Measurements from ENCODE around the gene BRMS1L.

DNA sequence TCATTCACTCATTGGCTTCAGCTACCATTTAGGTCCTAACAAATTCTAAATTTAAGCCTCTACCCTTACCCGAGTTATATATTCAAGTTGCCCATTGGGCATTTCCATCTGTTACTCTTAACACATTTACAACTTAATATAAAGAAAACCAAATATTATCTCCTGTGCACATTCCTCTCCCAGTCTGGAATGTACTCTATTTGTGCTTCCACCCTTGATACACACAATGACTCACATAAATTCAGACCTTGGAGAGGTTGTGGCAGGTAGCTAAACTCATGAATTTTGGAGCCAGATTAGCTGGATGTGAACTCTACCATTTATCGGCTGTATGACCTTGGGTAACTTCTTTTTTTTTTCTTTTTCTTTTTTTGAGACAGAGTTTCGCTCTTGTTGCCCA lies 51.1 kb downstream of the BRMS1L start:
- TF ChIP-seq, protein P1, sequence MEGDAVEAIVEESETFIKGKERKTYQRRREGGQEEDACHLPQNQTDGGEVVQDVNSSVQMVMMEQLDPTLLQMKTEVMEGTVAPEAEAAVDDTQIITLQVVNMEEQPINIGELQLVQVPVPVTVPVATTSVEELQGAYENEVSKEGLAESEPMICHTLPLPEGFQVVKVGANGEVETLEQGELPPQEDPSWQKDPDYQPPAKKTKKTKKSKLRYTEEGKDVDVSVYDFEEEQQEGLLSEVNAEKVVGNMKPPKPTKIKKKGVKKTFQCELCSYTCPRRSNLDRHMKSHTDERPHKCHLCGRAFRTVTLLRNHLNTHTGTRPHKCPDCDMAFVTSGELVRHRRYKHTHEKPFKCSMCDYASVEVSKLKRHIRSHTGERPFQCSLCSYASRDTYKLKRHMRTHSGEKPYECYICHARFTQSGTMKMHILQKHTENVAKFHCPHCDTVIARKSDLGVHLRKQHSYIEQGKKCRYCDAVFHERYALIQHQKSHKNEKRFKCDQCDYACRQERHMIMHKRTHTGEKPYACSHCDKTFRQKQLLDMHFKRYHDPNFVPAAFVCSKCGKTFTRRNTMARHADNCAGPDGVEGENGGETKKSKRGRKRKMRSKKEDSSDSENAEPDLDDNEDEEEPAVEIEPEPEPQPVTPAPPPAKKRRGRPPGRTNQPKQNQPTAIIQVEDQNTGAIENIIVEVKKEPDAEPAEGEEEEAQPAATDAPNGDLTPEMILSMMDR (IDR thresholded peaks at IDR 0.05) = no peak
- TF ChIP-seq POLR2A (IDR thresholded peaks at IDR 0.05) = no peak
- no peak for TF ChIP-seq EP300 (IDR thresholded peaks at IDR 0.05)
